A549 (cell line): ENCODE results near the gene PCDH1. TPM values are rescaled to one million over a fixed set of nuclear protein-coding genes. Genes with fewer than 3 reads are reported as not detected.

Source experiments
- ATAC-seq, 2 experiments: fragments of 200-7000 bp in 1 of 2; fragments of >200 bp in 1 of 2; cut with Nextera tagmentation in 1 of 2; cut with Tn5 transposase in 1 of 2; 3 replicates each; pipeline versions ENCODE4 v1.8.0 to v1.9.1; 2018 to 2020; ENCODE audit warnings: mild to moderate bottlenecking in 1 of 2, moderate library complexity in 1 of 2
- CTCF ChIA-PET: fragments of 300-600 bp; sonication (Branson Sonifier 250); formaldehyde crosslinking; extraction: SDS; loops from one replicate; lab custom pipeline; 2021; ENCODE audit warnings: antibody characterized with exemption, inconsistent platforms; lab: Yijun Ruan, JAX
- POLR2A ChIA-PET: fragments of 350-600 bp; formaldehyde crosslinking; extraction: SDS; loops from one replicate; lab custom pipeline; 2021; ENCODE audit warnings: antibody characterized with exemption, inconsistent platforms; lab: Yijun Ruan, JAX
- DNase-seq, 2 experiments: peaks; one replicate each; pipeline versions ENCODE4 v3.0.0 to v3.0.0-alpha.2; 2011 to 2016; ENCODE audit warnings: low read depth in 1 of 2, low spot score in 1 of 2
- FAIRE-seq: peaks from 2 replicates; lab custom pipeline; 2011; peaks lifted over from hg19 to GRCh38; lab: Jason Lieb, UNC
- H3K27ac ChIP-seq, 2 experiments: fragments of >200 bp; sonication (Bioruptor Twin); formaldehyde crosslinking; 3 replicates each; pipeline ENCODE4 v1.5.1; 2016 to 2017
- H3K4me1 ChIP-seq: fragments of >200 bp; sonication (Bioruptor Twin); formaldehyde crosslinking; 3 replicates; pipeline ENCODE4 v1.6.1; 2016
- H3K4me2 ChIP-seq: fragments of >200 bp; sonication (Bioruptor Twin); formaldehyde crosslinking; 3 replicates; pipeline ENCODE4 v1.6.1; 2016
- H3K4me3 ChIP-seq: fragments of >200 bp; sonication (Bioruptor Twin); formaldehyde crosslinking; 3 replicates; pipeline ENCODE4 v1.5.1; 2016
- H3K9me3 ChIP-seq: fragments of >200 bp; sonication (Bioruptor Twin); formaldehyde crosslinking; 3 replicates; pipeline ENCODE4 v1.6.1; 2016
- BHLHE40 ChIP-seq: IDR thresholded peaks from 2 replicates; pipeline ENCODE4 v1.6.1; 2012; ENCODE audit warnings: low read depth, low read length, inconsistent platforms
- CBX2 ChIP-seq: fragments of 200-600 bp; sonication (generic); IDR thresholded peaks from 2 replicates; pipeline ENCODE4 v1.6.1; 2016; ENCODE audit warnings: low read depth, mild to moderate bottlenecking, borderline replicate concordance
- CHD2 ChIP-seq: fragments of 150-350 bp; IDR thresholded peaks from 2 replicates; pipeline ENCODE4 v1.6.1; 2014; ENCODE audit warnings: low read length; ENCODE audit not compliant: partially characterized antibody
- ESRRA ChIP-seq: fragments of 150-350 bp; IDR thresholded peaks from 2 replicates; pipeline ENCODE4 v1.6.1; 2014; ENCODE audit warnings: mild to moderate bottlenecking, low read length, borderline replicate concordance
- HDAC2 ChIP-seq: fragments of 200-600 bp; sonication (generic); IDR thresholded peaks from 2 replicates; pipeline ENCODE4 v1.6.1; 2016
- HOXA7 ChIP-seq: fragments of 250-450 bp; sonication (Bioruptor Pico); IDR thresholded peaks from 2 replicates; pipeline ENCODE4 v1.5.0; 2020; ENCODE audit warnings: mild to moderate bottlenecking, moderate library complexity
- HOXB5 ChIP-seq: fragments of 250-450 bp; sonication (Bioruptor Pico); IDR thresholded peaks from 2 replicates; pipeline ENCODE4 v1.5.0; 2020; ENCODE audit warnings: mild to moderate bottlenecking, moderate library complexity
- JUNB ChIP-seq: fragments of >200 bp; sonication (Bioruptor Twin); formaldehyde crosslinking; IDR thresholded peaks from 2 replicates; pipeline ENCODE4 v1.6.1; 2016
- MAFK ChIP-seq: fragments of 450-650 bp; IDR thresholded peaks from 2 replicates; pipeline ENCODE4 v1.6.1; 2014; ENCODE audit not compliant: partially characterized antibody
- MYC ChIP-seq: IDR thresholded peaks from 2 replicates; pipeline ENCODE4 v1.6.1; 2012; ENCODE audit warnings: mild to moderate bottlenecking, inconsistent platforms, low read length, improper control_type of control experiment, borderline replicate concordance
- NPAS2 ChIP-seq: fragments of 250-450 bp; sonication (Bioruptor Pico); IDR thresholded peaks from 2 replicates; pipeline ENCODE4 v1.8.0; 2022; ENCODE audit warnings: mild to moderate bottlenecking, moderate library complexity, borderline replicate concordance
- NR3C1 ChIP-seq: fragments of >200 bp; sonication (Bioruptor Twin); formaldehyde crosslinking; IDR thresholded peaks from 3 replicates; pipeline ENCODE4 v1.6.1; 2017
- PHF8 ChIP-seq: fragments of 200-600 bp; sonication (generic); IDR thresholded peaks from 2 replicates; pipeline ENCODE4 v1.6.1; 2016; ENCODE audit warnings: low read depth, mild to moderate bottlenecking, antibody characterized with exemption, moderate library complexity, borderline replicate concordance
- RAD21 ChIP-seq, 2 experiments: fragments of >200 bp in 1 of 2; sonication (Bioruptor Twin) in 1 of 2; formaldehyde crosslinking in 1 of 2; IDR thresholded peaks in 1 of 2; conservative IDR thresholded peaks in 1 of 2; 2 replicates in 1 of 2; 3 replicates in 1 of 2; pipeline ENCODE4 v1.6.1; 2012 to 2018; ENCODE audit warnings: inconsistent platforms in 1 of 2
- RARB ChIP-seq: fragments of 250-450 bp; sonication (Bioruptor Pico); IDR thresholded peaks from 2 replicates; pipeline ENCODE4 v1.8.0; 2021; ENCODE audit warnings: mild to moderate bottlenecking, moderate library complexity
- RFX5 ChIP-seq: fragments of 450-650 bp; IDR thresholded peaks from 2 replicates; pipeline ENCODE4 v1.7.1; 2014; ENCODE audit warnings: antibody characterized with exemption, mild to moderate bottlenecking, moderate library complexity
- SMC3 ChIP-seq: fragments of >200 bp; sonication (Bioruptor Twin); formaldehyde crosslinking; IDR thresholded peaks from 3 replicates; pipeline ENCODE4 v1.6.1; 2018; ENCODE audit warnings: inconsistent platforms
- whole genome bisulfite sequencing: methylation state at CpG from one replicate; pipeline ENCODE4 v1.1.6; 2017; ENCODE audit errors: missing lambda C conversion rate; 5-methylcytosine and 5-hydroxymethylcytosine counted together
- polyA plus RNA-seq, 4 experiments: library from polyadenylated mRNA; depleted of rRNA in 3 of 4; stranded (reverse); fragments of >200 nt; fragmentation: RNase III in 1 of 4; extraction: RNeasy Plus Mini Kit Qiagen cat#74134 plus additional on column Dnase treatment in 1 of 4; gene quantifications; 2 replicates in 3 of 4; 3 replicates in 1 of 4; pipeline ENCODE4 v1.2.3, GENCODE V29; 2011 to 2017
- TF ChIP-seq, protein P1 (sequence below): fragments of >200 bp; sonication (Bioruptor Twin); formaldehyde crosslinking; IDR thresholded peaks from 3 replicates; pipeline ENCODE4 v1.5.1; 2016
- TF ChIP-seq, protein P2 (sequence below): fragments of 450-650 bp; IDR thresholded peaks from 2 replicates; pipeline ENCODE4 v1.6.1; 2014; ENCODE audit warnings: antibody characterized with exemption
- TF ChIP-seq, protein P3 (sequence below): fragments of >200 bp; sonication (Bioruptor Twin); formaldehyde crosslinking; IDR thresholded peaks from 2 replicates; pipeline ENCODE4 v1.6.1; 2016

The PCDH1 gene
- polyA plus RNA-seq, 2 of the 4 experiments (the other 2 are of a cell fraction): 0.41 to 2.9 TPM

DNA sequence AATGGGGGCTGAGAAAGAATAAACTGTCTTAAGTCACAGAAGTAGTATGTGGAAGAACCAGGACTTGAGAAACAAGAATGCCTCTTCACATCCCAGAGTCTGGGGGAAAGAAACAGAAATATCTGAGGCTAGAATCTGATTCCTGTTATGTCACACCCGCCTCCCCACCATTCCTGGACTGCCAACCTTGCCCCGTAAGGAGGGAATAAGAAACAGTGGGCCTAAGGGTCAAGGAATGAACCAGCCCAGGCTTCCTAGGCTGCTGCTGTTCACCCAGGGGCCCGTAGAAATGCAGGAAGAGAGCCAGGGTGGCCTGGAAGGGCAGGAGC is 4.3 kb downstream of the PCDH1 start:
- Histone ChIP-seq H3K4me1 (peaks cover 16% of the 10 kb centered on the region), H3K9me3 (no peaks in the 10 kb centered on the region), H3K4me2 (no peak overlapping the region), H3K27ac (no peak overlapping the region)
- no peak for ATAC-seq
- TF ChIP-seq NPAS2 (CRISPR knock-in tag) (no peak), HOXA7 (no peak), RFX5 (no peak), MAFK (no peak), HOXB5 (no peak), SMC3 (no peak), BHLHE40 (no peak), JUNB (no peak), CHD2 (no peak), RAD21 (conservative IDR thresholded peaks at IDR 0.05 in 1 of 2, IDR thresholded peaks at IDR 0.05 in 1 of 2) (no peak), PHF8 (no peak), MYC (no peak), RARB (no peak)
- TF ChIP-seq, protein P1, sequence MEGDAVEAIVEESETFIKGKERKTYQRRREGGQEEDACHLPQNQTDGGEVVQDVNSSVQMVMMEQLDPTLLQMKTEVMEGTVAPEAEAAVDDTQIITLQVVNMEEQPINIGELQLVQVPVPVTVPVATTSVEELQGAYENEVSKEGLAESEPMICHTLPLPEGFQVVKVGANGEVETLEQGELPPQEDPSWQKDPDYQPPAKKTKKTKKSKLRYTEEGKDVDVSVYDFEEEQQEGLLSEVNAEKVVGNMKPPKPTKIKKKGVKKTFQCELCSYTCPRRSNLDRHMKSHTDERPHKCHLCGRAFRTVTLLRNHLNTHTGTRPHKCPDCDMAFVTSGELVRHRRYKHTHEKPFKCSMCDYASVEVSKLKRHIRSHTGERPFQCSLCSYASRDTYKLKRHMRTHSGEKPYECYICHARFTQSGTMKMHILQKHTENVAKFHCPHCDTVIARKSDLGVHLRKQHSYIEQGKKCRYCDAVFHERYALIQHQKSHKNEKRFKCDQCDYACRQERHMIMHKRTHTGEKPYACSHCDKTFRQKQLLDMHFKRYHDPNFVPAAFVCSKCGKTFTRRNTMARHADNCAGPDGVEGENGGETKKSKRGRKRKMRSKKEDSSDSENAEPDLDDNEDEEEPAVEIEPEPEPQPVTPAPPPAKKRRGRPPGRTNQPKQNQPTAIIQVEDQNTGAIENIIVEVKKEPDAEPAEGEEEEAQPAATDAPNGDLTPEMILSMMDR: no peak
- TF ChIP-seq, protein P2, sequence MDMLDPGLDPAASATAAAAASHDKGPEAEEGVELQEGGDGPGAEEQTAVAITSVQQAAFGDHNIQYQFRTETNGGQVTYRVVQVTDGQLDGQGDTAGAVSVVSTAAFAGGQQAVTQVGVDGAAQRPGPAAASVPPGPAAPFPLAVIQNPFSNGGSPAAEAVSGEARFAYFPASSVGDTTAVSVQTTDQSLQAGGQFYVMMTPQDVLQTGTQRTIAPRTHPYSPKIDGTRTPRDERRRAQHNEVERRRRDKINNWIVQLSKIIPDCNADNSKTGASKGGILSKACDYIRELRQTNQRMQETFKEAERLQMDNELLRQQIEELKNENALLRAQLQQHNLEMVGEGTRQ: no peak
- TF ChIP-seq, all 56 proteins: peak for 0
- DNase-seq (no peak), FAIRE-seq (no peak)
- POLR2A ChIA-PET: no interaction called here
- no peak overlapping the region for H3K4me3 ChIP-seq
- CTCF ChIA-PET: interaction anchor here (0.6 to 12.7 kb wide), 4 partner anchors 18 to 177 kb away, joined by 4 to 424 read pairs (median 4); no protein-coding TSS in a partner anchor
- 68% methylated on average over 3 of the region's 3 CpGs for WGBS

DNA sequence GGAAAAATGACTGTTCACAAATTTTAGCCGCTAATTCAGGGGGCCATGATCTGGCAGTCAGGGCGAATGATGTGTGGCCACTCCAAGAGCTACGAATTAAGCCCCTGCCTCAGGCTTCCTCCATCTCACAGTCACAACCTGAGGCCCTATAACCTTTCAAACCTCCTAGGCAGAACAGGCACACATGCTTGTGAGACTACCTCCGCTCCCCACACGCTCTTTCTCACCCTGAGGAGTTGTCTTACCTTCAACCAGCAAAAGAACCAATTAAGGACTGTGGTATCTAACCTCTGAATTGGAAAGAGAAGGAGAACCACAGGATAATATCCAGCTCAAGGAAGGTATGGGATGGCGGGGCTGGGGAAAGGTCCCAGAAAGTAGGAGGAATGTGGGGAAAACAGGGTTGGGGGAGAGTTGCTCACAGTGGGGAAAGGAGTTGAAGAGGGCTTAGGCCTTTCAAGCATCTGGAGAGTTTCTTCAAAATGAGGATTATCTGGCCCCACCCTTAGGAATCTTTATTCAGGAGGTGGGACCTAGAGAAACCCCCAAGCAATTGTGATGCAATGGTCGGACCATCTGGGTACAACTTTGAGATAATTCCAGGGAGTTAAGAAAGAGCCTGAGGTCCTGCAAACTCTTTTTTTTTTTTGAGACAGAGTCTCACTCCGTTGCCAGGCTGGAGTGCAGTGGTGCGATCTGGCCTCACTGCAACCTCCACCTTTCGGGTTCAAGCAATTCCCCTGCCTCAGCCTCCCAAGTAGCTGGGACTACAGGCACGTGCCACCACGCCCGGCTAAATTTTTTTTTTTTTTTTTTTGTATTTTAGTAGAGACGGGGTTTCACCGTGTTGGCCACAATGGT is 5.5 kb downstream of the PCDH1 start:
- H3K9me3 ChIP-seq: no peaks in the 10 kb centered on the region
- DNase-seq (no peak), ATAC-seq (no peak), FAIRE-seq (no peak)
- H3K27ac ChIP-seq: no peak overlapping the region
- POLR2A ChIA-PET: no interaction called here
- H3K4me3 ChIP-seq: no peak overlapping the region
- WGBS: 85% methylated on average over 15 of the region's 15 CpGs
- TF ChIP-seq ESRRA (no peak), NR3C1 (no peak)
- TF ChIP-seq, protein P3, sequence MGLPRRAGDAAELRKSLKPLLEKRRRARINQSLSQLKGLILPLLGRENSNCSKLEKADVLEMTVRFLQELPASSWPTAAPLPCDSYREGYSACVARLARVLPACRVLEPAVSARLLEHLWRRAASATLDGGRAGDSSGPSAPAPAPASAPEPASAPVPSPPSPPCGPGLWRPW: no peak
- CTCF ChIA-PET: interaction anchor here (0.8 to 1.3 kb wide), 2 partner anchors 9 to 13 kb away, joined by 3 to 5 read pairs; no protein-coding TSS in a partner anchor
- H3K4me1 ChIP-seq: peaks cover 16% of the 10 kb centered on the region
- H3K4me2 ChIP-seq: no peak overlapping the region

DNA sequence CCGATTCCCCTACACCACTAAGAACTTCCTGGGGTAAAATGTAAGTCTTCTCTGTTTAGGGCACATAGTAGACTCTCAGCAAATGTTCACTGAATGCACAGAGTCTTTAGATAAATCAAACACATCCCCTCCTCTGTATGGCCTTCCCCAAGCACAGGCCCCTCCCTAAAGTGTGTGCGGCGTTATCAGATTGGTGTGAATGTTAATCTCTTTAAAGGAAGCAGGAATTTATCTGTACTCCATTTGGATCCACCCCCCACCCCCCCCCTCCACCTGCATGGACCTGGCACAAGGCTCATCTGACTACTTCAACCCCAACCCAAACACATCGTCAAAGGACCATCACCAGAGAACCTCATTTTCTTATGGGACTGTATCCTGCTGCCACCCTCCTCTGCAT is 6.3 kb downstream of the PCDH1 start:
- peaks cover 7% of the 10 kb centered on the region for H3K4me1 ChIP-seq
- FAIRE-seq (no peak), ATAC-seq (no peak), DNase-seq (no peak)
- WGBS: 83% methylated on average over 4 of the region's 4 CpGs
- no peak for TF ChIP-seq ESRRA
- no peak for TF ChIP-seq HDAC2
- no peak for TF ChIP-seq CBX2
- no peak overlapping the region for H3K4me2 ChIP-seq
- ChIA-PET CTCF (interaction anchor here (0.8 to 1.3 kb wide), 2 partner anchors 10 to 12 kb away, joined by 3 to 5 read pairs; no protein-coding TSS in a partner anchor), POLR2A (no interaction called here)
- H3K9me3 ChIP-seq: no peaks in the 10 kb centered on the region
- H3K27ac ChIP-seq: no peak overlapping the region
- H3K4me3 ChIP-seq: no peak overlapping the region
